ENCODE data around the gene MCM8.
"Not testable (repeated sequence)": the region's sequence is repeated elsewhere in the genome, so short reads cannot be mapped to it uniquely, and the experiment has no call there.

The MCM8 gene

GRCh38 chr20:6028818-6029217, 78.4 kb downstream of the MCM8 start:
- no peak overlapping the region for H3K4me3 ChIP-seq (replicated peaks; ENCODE audit: insufficient read depth, low read length)
- DNase-seq (ENCODE audit: low read depth in 1 of 2, low spot score in 1 of 2) = no peak
- TF ChIP-seq SPI1 (IDR thresholded peaks at IDR 0.05; ENCODE audit: borderline replicate concordance, low read depth) = no peak
- no peak for TF ChIP-seq GABPA (IDR thresholded peaks at IDR 0.05; ENCODE audit: low read depth)
- TF ChIP-seq REST (IDR thresholded peaks at IDR 0.05; ENCODE audit: insufficient replicate concordance, low read depth) = no peak
- no peak for TF ChIP-seq POLR2AphosphoS5 (IDR thresholded peaks at IDR 0.05; ENCODE audit: low read depth)
- TF ChIP-seq CTCF (IDR thresholded peaks at IDR 0.05; ENCODE audit: insufficient read depth, low read length) = no peak
- H3K27ac ChIP-seq (replicated peaks) = no peak overlapping the region
- H3K27me3 ChIP-seq (ENCODE audit: insufficient read depth, poor library complexity, severe bottlenecking) = no peaks in the 10 kb centered on the region

GRCh38 chr20:6029538-6029937, 79.1 kb downstream of the MCM8 start:
- Histone ChIP-seq H3K4me3 (replicated peaks; ENCODE audit: insufficient read depth, low read length) (no peak overlapping the region), H3K27ac (replicated peaks) (no peak overlapping the region), H3K27me3 (ENCODE audit: insufficient read depth, poor library complexity, severe bottlenecking) (no peaks in the 10 kb centered on the region)
- TF ChIP-seq SPI1 (IDR thresholded peaks at IDR 0.05; ENCODE audit: borderline replicate concordance, low read depth) = no peak
- TF ChIP-seq CTCF (IDR thresholded peaks at IDR 0.05; ENCODE audit: insufficient read depth, low read length) = no peak
- no peak for TF ChIP-seq GABPA (IDR thresholded peaks at IDR 0.05; ENCODE audit: low read depth)
- TF ChIP-seq REST (IDR thresholded peaks at IDR 0.05; ENCODE audit: insufficient replicate concordance, low read depth) = no peak
- TF ChIP-seq POLR2AphosphoS5 (IDR thresholded peaks at IDR 0.05; ENCODE audit: low read depth) = no peak
- no peak for DNase-seq (ENCODE audit: low read depth in 1 of 2, low spot score in 1 of 2)

GRCh38 chr20:6030453-6031080, 80.1 kb downstream of the MCM8 start:
- Histone ChIP-seq H3K4me3 (replicated peaks; ENCODE audit: insufficient read depth, low read length) (no peak overlapping the region), H3K27me3 (ENCODE audit: insufficient read depth, poor library complexity, severe bottlenecking) (no peaks in the 10 kb centered on the region), H3K27ac (replicated peaks) (no peak overlapping the region)
- no peak for DNase-seq (ENCODE audit: low read depth in 1 of 2, low spot score in 1 of 2)
- TF ChIP-seq CTCF (IDR thresholded peaks at IDR 0.05; ENCODE audit: insufficient read depth, low read length) = no peak
- TF ChIP-seq REST (IDR thresholded peaks at IDR 0.05; ENCODE audit: insufficient replicate concordance, low read depth) = no peak
- no peak for TF ChIP-seq SPI1 (IDR thresholded peaks at IDR 0.05; ENCODE audit: borderline replicate concordance, low read depth)
- TF ChIP-seq GABPA (IDR thresholded peaks at IDR 0.05; ENCODE audit: low read depth) = no peak
- no peak for TF ChIP-seq POLR2AphosphoS5 (IDR thresholded peaks at IDR 0.05; ENCODE audit: low read depth)

- DNase-seq (ENCODE audit: low read depth in 1 of 2, low spot score in 1 of 2); H3K4me3 ChIP-seq (replicated peaks; ENCODE audit: insufficient read depth, low read length); H3K27me3 ChIP-seq (ENCODE audit: insufficient read depth, poor library complexity, severe bottlenecking); H3K27ac ChIP-seq (replicated peaks): not testable (repeated sequence)
Observed at GRCh38 chr20:6032907-6033306, 82.5 kb downstream of the MCM8 start.

Data from HL-60 (cell line).